Cortex of kidney (tissue), 1 donor: Measurements from ENCODE around the gene NAV3.

Experiments used
- DNase-seq: peaks from one replicate; lab custom pipeline; 2025; lab: John Stamatoyannopoulos, UW

NAV3 gene

GRCh38 chr12:77928078-77928477 is 97.4 kb downstream of the NAV3 start:
- DNase-seq: no peak

DNA sequence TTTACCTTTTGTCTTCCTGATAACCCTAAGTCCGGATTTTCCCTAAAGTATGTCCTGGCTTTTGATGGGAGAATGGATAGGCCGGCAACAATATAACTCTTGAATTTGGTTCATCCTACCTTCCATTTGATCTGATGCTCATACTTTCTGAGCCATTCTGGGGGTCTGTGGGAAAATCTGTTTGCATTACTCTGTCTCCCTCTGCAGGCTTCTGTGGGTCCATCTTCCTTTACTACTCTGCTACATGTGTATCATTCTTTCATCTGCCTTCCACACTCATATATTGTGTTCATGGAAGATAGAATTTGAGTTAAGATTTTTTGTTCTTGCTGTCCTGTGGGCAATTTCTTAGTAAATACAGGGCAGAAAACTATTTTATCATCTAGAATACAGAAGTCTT is 101.5 kb downstream of the NAV3 start:
- DNase-seq: no peak

GRCh38 chr12:77938301-77938700 is 107.6 kb downstream of the NAV3 start:
- DNase-seq: no peak

- no peak for DNase-seq
Observed at GRCh38 chr12:77940011-77940423, 109.3 kb downstream of the NAV3 start.

DNA sequence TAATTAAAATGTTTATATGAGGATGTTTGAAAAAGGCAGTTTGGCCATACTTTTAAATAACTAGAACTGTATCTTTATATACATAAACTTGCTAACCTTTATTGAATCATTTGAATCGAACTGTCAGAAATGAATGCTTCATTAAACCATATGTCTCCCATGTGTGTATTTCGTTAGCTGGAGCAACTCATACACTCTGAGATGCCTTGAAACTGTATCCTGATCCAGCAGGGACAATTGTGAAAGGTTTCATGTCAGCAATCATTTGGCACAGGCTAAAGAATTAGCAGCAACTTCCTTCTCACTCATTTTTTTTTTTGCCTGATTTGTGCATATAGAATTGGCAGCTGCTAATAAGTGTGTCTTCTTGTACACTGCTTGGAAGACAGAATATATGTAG is 109.9 kb downstream of the NAV3 start:
- no peak for DNase-seq

- no peak for DNase-seq
Observed at GRCh38 chr12:77941401-77941800, 110.7 kb downstream of the NAV3 start.

- DNase-seq: no peak
Observed at GRCh38 chr12:77943466-77943865, 112.8 kb downstream of the NAV3 start.

DNA sequence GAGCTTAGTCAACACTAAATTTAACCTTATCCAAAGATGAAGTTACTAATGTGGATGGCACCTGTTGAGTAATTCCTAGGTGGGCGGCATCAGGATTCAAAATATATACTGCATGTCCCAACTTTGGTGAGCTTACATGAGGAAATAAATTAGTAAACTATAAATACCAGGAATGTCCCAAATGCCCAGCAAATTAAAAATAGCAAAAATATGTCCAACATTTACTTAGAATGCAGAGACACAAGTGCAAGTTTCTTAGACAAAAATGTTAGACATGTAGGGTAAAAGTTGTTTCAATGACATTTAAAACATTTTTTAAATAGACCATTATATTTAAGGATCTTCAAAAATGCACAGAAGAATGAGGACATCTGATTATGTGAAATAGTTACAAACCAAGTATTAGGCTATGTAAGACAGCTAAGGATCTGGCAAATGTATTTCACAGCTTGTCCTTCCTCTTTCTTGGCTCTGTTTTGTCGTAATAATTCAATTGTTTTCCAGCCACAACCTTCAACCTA is 115.9 kb downstream of the NAV3 start:
- no peak for DNase-seq

GRCh38 chr12:77947330-77947729 is 116.6 kb downstream of the NAV3 start:
- no peak for DNase-seq

DNA sequence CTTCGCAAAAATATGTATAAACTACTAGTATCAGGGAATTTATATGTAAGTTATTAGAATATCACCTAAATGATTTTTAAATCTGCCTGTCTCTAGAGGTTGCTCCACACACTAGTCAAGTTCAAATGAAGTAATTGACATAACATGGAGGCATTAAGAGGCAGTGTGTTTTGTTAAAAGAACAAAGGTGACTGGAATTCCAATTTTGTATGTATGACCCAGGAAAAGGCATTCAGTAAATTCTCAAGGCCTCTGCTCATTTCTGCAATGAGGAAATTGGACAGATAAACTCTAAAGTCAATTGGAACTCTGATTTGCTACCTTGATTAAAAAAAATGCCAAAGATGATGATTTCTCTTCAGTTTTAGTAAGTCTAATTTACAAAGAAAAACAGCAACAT is 117.1 kb downstream of the NAV3 start:
- no peak for DNase-seq

DNA sequence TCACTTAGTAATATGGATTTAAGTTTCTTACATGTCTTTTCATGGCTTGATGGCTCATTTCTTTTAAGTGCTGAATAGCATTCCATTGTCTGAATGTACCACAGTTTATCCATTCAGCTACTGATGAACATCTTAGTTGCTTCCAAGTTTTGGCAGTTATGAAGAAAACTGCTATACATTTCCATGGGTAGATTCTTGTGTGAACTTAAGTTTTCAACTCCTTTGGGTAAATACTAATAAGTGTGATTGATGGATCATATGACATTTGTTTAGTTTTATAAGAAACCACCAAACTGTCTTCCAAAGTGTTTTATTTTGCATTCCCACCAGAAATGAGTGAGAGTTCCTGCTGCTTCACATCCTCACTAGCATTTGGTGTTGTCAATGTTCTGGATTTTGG is 119.2 kb downstream of the NAV3 start:
- DNase-seq: no peak

DNA sequence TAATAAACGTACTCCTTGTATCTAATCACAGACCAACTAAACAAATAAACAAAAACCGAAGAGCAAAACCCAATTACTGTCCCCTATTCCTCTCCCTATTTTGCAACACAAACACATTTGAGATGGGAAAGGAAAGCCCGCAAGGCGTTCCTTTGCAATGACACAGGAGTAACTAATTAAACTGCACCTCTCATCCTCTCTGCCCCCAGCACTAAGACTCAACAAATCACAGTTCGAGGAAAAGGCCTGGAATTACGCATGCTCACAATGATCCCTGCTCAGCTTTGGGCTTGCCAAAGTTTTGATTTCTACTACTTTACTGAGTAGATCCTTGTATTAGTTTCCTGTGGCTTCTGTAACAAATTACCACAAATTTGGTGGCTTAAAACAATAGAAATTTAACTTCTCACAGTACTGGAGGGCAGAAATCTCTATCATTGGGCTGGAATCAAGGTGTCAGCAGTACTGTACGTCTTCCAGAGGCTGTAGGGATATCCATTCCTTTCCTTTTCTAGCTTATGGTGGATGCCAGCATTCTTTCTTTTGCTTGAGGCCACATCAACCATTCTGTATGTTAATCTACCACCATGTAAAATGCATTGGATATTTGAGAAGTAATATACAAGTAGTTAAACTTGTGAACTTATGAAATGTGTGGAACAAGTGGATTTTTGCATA is 123.0 kb downstream of the NAV3 start:
- DNase-seq: no peak

GRCh38 chr12:77954206-77954555 is 123.5 kb downstream of the NAV3 start:
- no peak for DNase-seq

DNA sequence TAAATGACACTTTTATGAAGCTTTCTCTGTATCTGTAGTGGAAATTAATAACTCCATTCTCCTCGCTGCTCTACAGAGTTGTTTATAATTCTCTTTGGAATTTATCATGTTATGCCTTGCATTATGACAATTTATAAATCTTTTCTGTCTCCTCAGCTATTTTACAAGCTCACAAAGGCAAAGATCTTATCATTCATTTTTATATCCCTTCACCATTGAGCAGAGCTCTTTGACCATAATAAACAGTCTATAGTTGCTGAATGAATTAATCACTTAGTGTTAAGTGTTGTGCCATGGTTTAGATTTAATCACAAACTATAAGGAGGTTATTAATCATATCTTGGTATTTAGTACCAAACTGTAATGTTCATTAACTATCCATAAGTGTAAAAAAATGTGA is 126.4 kb downstream of the NAV3 start:
- no peak for DNase-seq

GRCh38 chr12:77963576-77964178 is 133.0 kb downstream of the NAV3 start:
- DNase-seq: no peak

DNA sequence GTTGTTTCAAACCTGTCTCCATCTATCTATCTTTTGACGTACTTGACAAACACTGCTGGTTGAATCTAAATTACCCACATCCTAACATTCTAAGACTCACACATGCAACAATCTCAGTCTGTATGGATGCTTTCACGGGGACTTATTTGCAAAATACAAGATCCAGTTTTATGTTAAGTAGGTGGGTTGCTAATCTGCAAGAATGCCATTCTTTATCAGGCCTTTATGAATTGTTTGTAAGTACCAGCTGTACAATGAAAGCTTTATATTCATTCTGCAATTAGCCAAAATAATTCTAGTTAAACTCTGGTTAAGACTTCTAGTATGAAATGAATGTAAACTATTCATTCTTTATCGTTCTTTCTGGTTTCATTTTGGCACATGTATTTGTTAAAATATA is 135.1 kb downstream of the NAV3 start:
- no peak for DNase-seq

DNA sequence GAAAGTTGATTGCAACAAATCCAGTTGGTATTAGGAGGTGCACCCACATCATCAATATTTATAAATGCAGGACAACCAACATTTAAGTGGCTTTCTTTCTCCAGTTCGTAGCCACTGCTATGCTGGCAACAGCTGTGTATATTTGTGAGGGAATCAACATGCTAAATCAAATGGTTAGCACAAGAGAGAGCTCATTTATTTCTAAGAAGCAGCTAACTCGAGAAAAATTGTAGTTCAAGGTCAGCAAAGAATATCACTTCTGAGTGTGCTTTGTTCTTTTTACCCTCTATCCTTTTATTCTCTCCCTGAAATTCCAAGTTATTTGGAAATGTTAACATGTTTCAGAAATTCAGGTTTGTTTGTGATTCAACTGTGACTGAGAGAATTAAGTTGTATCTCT is 137.3 kb downstream of the NAV3 start:
- DNase-seq: no peak

DNA sequence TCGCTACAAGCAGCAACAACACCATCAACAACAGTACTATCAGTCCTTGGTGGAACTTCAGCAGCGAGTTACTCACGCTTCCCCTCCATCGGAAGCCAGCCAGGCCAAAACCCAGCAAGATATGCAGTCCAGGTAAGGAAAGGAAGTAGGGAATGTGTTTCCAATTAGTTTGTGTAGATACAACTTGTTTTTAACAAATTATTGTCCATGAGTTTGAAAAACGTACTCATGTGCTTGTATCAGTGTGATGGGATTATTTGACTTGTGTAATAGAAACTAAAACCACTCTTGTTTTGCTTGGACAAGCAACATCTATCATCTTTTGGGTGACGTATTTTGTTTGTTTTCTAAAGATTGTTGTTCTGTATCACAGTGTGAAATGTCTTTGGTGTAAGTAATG is 137.9 kb downstream of the NAV3 start:
- no peak for DNase-seq

- no peak for DNase-seq
Observed at GRCh38 chr12:77973579-77973978, 142.9 kb downstream of the NAV3 start.

DNA sequence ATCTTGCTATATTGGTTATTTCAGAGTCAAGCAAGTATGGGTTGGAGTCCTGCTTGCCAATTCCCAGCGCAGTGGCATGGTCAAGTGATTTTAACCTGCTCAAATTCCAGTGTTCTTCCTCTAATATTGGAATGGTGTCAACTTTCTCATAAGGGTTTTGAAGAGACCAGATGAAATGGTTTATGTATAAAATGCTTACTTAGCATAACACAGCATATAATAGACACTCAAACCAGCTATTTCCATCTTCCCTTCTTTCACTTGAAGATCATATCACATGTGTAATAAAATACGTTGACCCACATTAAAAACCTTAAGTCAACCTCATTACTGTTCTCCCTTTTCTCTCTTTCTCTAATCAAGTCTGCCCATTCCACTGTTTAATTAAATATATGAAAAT is 144.0 kb downstream of the NAV3 start:
- no peak for DNase-seq

GRCh38 chr12:77979597-77980250 is 149.0 kb downstream of the NAV3 start:
- DNase-seq: no peak

- no peak for DNase-seq
Observed at GRCh38 chr12:77980782-77981181, 150.1 kb downstream of the NAV3 start.

DNA sequence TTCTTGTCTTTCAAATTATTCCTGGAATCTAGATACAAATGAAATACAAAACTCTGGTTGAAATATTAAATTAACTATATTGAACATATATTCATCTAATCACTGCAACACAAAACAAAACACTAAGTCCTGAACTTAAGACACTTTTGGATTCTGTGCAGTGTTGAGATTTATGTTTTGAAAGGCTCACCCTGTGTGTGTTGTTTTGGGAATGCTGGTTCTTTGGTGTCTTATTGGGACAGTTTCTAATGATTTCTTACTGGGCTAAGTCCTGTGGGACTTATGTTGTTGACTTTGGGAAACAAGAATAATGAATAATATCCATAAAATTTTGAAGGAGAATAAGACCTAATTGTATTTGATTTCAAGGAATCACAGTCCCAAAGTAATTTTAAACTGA is 153.2 kb downstream of the NAV3 start:
- DNase-seq: no peak

DNA sequence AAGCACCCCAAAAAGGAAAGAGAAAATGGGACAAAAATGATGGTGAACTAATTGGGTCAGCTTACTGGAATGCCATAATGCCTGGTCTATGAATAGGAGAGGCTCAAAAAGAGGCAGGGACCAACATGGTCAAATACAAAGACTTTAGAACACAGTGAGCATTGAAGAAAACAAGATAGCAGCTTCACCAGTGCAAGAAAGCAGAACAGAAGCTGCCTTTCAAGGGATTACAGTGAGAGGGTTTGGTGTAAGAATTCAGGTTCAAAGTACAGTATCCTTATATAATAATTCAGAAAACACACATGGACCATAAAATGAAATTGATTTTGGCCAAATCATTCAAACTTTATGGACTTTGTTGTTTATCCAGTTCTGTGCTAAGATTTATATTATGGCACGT is 162.1 kb downstream of the NAV3 start:
- DNase-seq: no peak
